ENCODE results near the gene GFOD1. TPM values are rescaled to one million over a fixed set of nuclear protein-coding genes. Genes with fewer than 3 reads are reported as not detected.

GFOD1 gene
- total and polyA plus RNA-seq, 9 donors: 1.4 to 9.2 (median 3.7) TPM

DNA sequence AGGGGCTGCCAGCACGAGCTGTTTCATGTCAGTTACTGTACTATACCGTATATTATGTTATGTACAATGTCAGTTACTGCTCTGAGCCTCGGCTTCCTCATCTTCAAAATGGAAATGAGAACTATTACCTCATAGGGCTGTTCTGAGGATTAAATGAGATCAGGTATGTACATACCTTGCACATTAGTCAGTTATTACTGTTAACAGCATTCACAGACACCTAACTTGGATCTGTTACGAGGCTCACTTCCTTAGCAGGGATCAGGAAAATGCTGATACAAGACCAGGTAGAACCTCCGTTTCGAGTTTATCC is 89.4 kb downstream of the GFOD1 start:
- Histone ChIP-seq H3K4me1 (ENCODE audit: insufficient read depth) (peaks cover 3% of the 10 kb centered on the region), H3K36me3 (no peaks in the 10 kb centered on the region), H3K9me3 (no peaks in the 10 kb centered on the region), H3K27ac (no peak overlapping the region), H3K27me3 (no peaks in the 10 kb centered on the region), H3K4me3 (no peak overlapping the region)
- TF ChIP-seq, protein P1, sequence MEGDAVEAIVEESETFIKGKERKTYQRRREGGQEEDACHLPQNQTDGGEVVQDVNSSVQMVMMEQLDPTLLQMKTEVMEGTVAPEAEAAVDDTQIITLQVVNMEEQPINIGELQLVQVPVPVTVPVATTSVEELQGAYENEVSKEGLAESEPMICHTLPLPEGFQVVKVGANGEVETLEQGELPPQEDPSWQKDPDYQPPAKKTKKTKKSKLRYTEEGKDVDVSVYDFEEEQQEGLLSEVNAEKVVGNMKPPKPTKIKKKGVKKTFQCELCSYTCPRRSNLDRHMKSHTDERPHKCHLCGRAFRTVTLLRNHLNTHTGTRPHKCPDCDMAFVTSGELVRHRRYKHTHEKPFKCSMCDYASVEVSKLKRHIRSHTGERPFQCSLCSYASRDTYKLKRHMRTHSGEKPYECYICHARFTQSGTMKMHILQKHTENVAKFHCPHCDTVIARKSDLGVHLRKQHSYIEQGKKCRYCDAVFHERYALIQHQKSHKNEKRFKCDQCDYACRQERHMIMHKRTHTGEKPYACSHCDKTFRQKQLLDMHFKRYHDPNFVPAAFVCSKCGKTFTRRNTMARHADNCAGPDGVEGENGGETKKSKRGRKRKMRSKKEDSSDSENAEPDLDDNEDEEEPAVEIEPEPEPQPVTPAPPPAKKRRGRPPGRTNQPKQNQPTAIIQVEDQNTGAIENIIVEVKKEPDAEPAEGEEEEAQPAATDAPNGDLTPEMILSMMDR (IDR thresholded peaks at IDR 0.05): no peak
- TF ChIP-seq POLR2A (IDR thresholded peaks at IDR 0.05) (no peak), EP300 (IDR thresholded peaks at IDR 0.05) (no peak)
- whole genome bisulfite sequencing, 3 donors: 70 to 86% (median 84%) methylated on average over 6 of the region's 6 CpGs
- intact Hi-C loops (cut with DNase I): no loop called here
- DNase-seq: no peak

- no peak overlapping the region for H3K4me3 ChIP-seq
- TF ChIP-seq EP300 (IDR thresholded peaks at IDR 0.05) (no peak), POLR2A (IDR thresholded peaks at IDR 0.05) (no peak)
- TF ChIP-seq, protein P1 (IDR thresholded peaks at IDR 0.05): no peak
- H3K4me1 ChIP-seq (ENCODE audit: insufficient read depth): peaks cover 3% of the 10 kb centered on the region
- no peaks in the 10 kb centered on the region for H3K9me3 ChIP-seq
- 65 to 73% (median 69%) methylated on average over 9 of the region's 9 CpGs for WGBS, 3 donors
- intact Hi-C loops (cut with DNase I): no loop called here
- H3K36me3 ChIP-seq: no peaks in the 10 kb centered on the region
- DNase-seq: no peak
- no peak overlapping the region for H3K27ac ChIP-seq
- H3K27me3 ChIP-seq: no peaks in the 10 kb centered on the region
Observed at GRCh38 chr6:13397359-13398068, 89.9 kb downstream of the GFOD1 start.

GRCh38 chr6:13396241-13396792 is 91.1 kb downstream of the GFOD1 start:
- no peak for DNase-seq
- no peak overlapping the region for H3K4me3 ChIP-seq
- intact Hi-C loops (cut with DNase I): no loop called here
- no peaks in the 10 kb centered on the region for H3K36me3 ChIP-seq
- no peak overlapping the region for H3K27ac ChIP-seq
- TF ChIP-seq EP300 (IDR thresholded peaks at IDR 0.05) (no peak), POLR2A (IDR thresholded peaks at IDR 0.05) (no peak)
- TF ChIP-seq, protein P1 (IDR thresholded peaks at IDR 0.05): no peak
- no peaks in the 10 kb centered on the region for H3K9me3 ChIP-seq
- peaks cover 3% of the 10 kb centered on the region for H3K4me1 ChIP-seq (ENCODE audit: insufficient read depth)
- H3K27me3 ChIP-seq: no peaks in the 10 kb centered on the region
- 92 to 95% (median 93%) methylated on average over 3 of the region's 3 CpGs for WGBS, 3 donors

DNA sequence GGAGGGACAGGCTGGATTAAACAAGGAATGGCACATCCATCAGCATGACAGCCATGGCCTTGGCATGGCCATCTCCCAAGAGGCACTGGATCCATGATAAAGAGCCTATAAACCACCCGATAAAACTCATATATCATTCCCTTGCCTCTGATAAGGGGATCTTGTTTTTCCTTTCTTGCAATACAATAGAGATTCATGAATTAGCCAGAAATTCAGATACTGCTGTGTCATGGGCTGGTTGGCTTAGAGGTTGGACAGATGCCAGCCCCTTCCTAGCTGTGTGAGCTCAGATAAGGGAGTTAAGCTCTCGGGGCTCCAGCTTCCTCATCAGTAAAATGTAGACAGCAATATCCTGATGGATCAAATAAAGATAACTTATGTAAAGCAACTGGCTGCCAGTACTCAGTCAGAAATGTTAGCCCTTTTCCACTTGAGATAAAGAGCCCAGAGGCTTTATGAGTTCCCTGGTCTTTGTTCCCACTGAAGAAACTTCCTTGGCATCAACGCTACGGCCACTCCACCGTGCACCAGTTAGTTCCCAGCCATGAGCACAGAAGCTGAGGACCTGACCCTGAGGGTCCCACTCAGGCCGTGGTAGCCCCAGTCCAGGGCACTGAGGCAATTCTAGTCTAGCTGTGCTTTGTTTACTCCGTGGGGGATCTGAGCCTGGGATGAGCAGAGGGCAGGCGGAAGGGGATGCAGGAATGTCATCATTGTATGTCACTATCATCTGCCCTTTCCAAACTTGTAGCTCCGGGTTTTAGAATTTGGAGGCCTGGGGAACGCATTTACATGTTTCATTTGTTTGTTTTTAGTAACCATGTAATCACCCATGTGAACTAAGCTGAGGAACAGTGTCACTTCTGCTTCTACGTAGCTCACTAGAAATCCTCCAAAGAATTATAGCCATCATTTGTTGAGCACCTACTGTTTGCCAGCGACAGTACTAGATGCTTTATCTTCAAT is 91.8 kb downstream of the GFOD1 start:
- Histone ChIP-seq H3K4me1 (ENCODE audit: insufficient read depth) (peaks cover 3% of the 10 kb centered on the region), H3K4me3 (no peak overlapping the region), H3K9me3 (no peaks in the 10 kb centered on the region), H3K27me3 (no peaks in the 10 kb centered on the region), H3K27ac (no peak overlapping the region), H3K36me3 (no peaks in the 10 kb centered on the region)
- WGBS, 3 donors: 62 to 67% (median 62%) methylated on average over 12 of the region's 12 CpGs
- TF ChIP-seq EP300 (IDR thresholded peaks at IDR 0.05): no peak
- TF ChIP-seq, protein P1 (IDR thresholded peaks at IDR 0.05): no peak
- TF ChIP-seq POLR2A (IDR thresholded peaks at IDR 0.05): no peak
- intact Hi-C loops (cut with DNase I): no loop called here
- peak in 3 of 5 donors; percentile 40 to 53 (median 50) for DNase-seq

Measured in ovary (tissue), 9 donors.